Measurements from ENCODE around the gene ADGRG2. TPM values are rescaled to one million over a fixed set of nuclear protein-coding genes. Genes with fewer than 3 reads are reported as not detected.

ADGRG2 gene
- total RNA-seq, 1 experiment from 2014 or later: not detected

Other genes starting within 250 kb of the ADGRG2 start
- 17.3 and 21.0 TPM in 2 replicates for gene PHKA2, start 138.4 kb downstream of the ADGRG2 start, total RNA-seq (2014; rRNA removed; shearing (Covaris generic))
- gene PDHA1, start 221.5 kb upstream of the ADGRG2 start, total RNA-seq (2014; rRNA removed; shearing (Covaris generic)): 124 and 177 TPM in 2 replicates